ENCODE measurements around the gene CST3. TPM values are rescaled to one million over a fixed set of nuclear protein-coding genes. Genes with fewer than 3 reads are reported as not detected.

Gene CST3
- total and polyA plus RNA-seq, 5 donors from 2014 or later, result 0.73 to 2.7 (median 1.6) TPM

GRCh38 chr20:23647346-23647745 is 9.6 kb upstream of the CST3 start:
- Mint-ChIP-seq H3K27ac (no peak overlapping the region), H3K27me3 (peaks cover 4% of the 10 kb centered on the region), H3K4me1 (no peaks in the 10 kb centered on the region), H3K4me3 (no peak overlapping the region), H3K9me3 (no peaks in the 10 kb centered on the region), H3K36me3 (no peaks in the 10 kb centered on the region)
- DNase-seq, result no peak
- Histone ChIP-seq H3K27me3 (ENCODE audit: control insufficient read depth, insufficient read depth, low read length) (no peaks in the 10 kb centered on the region), H3K4me1 (ENCODE audit: control insufficient read depth, insufficient read depth, low read length, poor library complexity, severe bottlenecking) (no peaks in the 10 kb centered on the region), H3K9me3 (ENCODE audit: control insufficient read depth in 2 of 2, low read length in 2 of 2) (no peaks in the 10 kb centered on the region), H3K4me3 (ENCODE audit: low read depth, low read length) (no peak overlapping the region), H3K27ac (ENCODE audit: insufficient read depth, low read length, poor library complexity, severe bottlenecking) (no peak overlapping the region), H3K36me3 (ENCODE audit: control insufficient read depth, insufficient read depth, low read length) (no peaks in the 10 kb centered on the region)
- no peak for ATAC-seq (ENCODE audit: low read depth in 2 of 2)

DNA sequence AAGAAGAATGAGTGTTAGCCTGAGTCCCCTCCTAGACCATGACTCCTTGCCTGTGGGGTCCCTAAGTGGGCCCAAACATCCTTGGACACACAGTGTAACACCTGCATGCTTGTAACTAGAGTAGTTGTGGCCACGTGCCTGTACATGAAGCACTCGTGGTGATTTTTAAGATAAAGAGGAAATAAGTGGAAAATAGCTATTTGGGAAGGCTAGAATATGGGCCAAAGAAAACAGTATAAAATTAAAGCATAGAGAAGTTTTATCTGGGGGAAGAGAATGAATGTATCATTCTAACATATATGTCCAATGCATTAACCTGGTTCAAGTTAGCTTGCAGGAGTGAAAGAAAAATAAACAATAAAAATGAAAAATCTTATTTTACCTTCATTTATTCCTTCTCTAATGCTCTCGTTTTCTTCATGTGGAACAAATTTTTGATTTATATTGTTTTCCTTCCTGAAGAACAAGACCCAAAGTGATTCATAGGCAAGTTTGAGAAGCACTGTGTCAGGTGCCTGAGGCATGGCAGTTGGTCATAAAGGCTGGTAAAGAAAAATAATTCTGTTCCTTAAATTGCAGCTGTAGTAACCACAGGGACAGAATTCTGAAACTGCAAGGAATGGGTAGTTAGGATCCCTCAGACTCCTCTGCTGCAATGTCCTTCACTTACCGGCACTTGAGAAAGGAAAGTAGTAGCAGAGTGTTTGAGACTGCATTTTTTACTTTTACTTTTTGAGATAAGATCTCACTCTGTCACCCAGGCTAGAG is 8.5 kb upstream of the CST3 start:
- ATAC-seq (ENCODE audit: low read depth in 2 of 2) (no peak), DNase-seq (no peak)
- Mint-ChIP-seq H3K4me3 (no peak overlapping the region), H3K9me3 (no peaks in the 10 kb centered on the region), H3K36me3 (no peaks in the 10 kb centered on the region), H3K27me3 (peaks cover 4% of the 10 kb centered on the region), H3K4me1 (no peaks in the 10 kb centered on the region), H3K27ac (no peak overlapping the region)
- no peaks in the 10 kb centered on the region for H3K27me3 ChIP-seq (ENCODE audit: control insufficient read depth, insufficient read depth, low read length)
- H3K4me3 ChIP-seq (ENCODE audit: low read depth, low read length), result no peak overlapping the region
- no peaks in the 10 kb centered on the region for H3K36me3 ChIP-seq (ENCODE audit: control insufficient read depth, insufficient read depth, low read length)
- H3K4me1 ChIP-seq (ENCODE audit: control insufficient read depth, insufficient read depth, low read length, poor library complexity, severe bottlenecking), result no peaks in the 10 kb centered on the region
- no peak overlapping the region for H3K27ac ChIP-seq (ENCODE audit: insufficient read depth, low read length, poor library complexity, severe bottlenecking)
- no peaks in the 10 kb centered on the region for H3K9me3 ChIP-seq (ENCODE audit: control insufficient read depth in 2 of 2, low read length in 2 of 2)

GRCh38 chr20:23645575-23645974 is 7.8 kb upstream of the CST3 start:
- Histone ChIP-seq H3K27ac (ENCODE audit: insufficient read depth, low read length, poor library complexity, severe bottlenecking) (no peak overlapping the region), H3K9me3 (ENCODE audit: control insufficient read depth in 2 of 2, low read length in 2 of 2) (no peaks in the 10 kb centered on the region), H3K27me3 (ENCODE audit: control insufficient read depth, insufficient read depth, low read length) (no peaks in the 10 kb centered on the region), H3K4me1 (ENCODE audit: control insufficient read depth, insufficient read depth, low read length, poor library complexity, severe bottlenecking) (no peaks in the 10 kb centered on the region), H3K4me3 (ENCODE audit: low read depth, low read length) (no peak overlapping the region), H3K36me3 (ENCODE audit: control insufficient read depth, insufficient read depth, low read length) (no peaks in the 10 kb centered on the region)
- no peaks in the 10 kb centered on the region for H3K9me3 Mint-ChIP-seq
- DNase-seq (no peak), ATAC-seq (ENCODE audit: low read depth in 2 of 2) (no peak)
- no peak overlapping the region for H3K27ac Mint-ChIP-seq
- no peak overlapping the region for H3K4me3 Mint-ChIP-seq
- no peaks in the 10 kb centered on the region for H3K36me3 Mint-ChIP-seq
- H3K27me3 Mint-ChIP-seq, result peaks cover 4% of the 10 kb centered on the region
- no peaks in the 10 kb centered on the region for H3K4me1 Mint-ChIP-seq

GRCh38 chr20:23644164-23644563 is 6.4 kb upstream of the CST3 start:
- Histone ChIP-seq H3K4me3 (ENCODE audit: low read depth, low read length) (no peak overlapping the region), H3K4me1 (ENCODE audit: control insufficient read depth, insufficient read depth, low read length, poor library complexity, severe bottlenecking) (no peaks in the 10 kb centered on the region), H3K36me3 (ENCODE audit: control insufficient read depth, insufficient read depth, low read length) (no peaks in the 10 kb centered on the region), H3K9me3 (ENCODE audit: control insufficient read depth in 2 of 2, low read length in 2 of 2) (no peaks in the 10 kb centered on the region), H3K27me3 (ENCODE audit: control insufficient read depth, insufficient read depth, low read length) (no peaks in the 10 kb centered on the region), H3K27ac (ENCODE audit: insufficient read depth, low read length, poor library complexity, severe bottlenecking) (no peak overlapping the region)
- Mint-ChIP-seq H3K27me3 (peaks cover 4% of the 10 kb centered on the region), H3K36me3 (no peaks in the 10 kb centered on the region), H3K9me3 (no peaks in the 10 kb centered on the region), H3K4me1 (no peaks in the 10 kb centered on the region), H3K4me3 (no peak overlapping the region), H3K27ac (no peak overlapping the region)
- ATAC-seq (ENCODE audit: low read depth in 2 of 2) (no peak), DNase-seq (no peak)

DNA sequence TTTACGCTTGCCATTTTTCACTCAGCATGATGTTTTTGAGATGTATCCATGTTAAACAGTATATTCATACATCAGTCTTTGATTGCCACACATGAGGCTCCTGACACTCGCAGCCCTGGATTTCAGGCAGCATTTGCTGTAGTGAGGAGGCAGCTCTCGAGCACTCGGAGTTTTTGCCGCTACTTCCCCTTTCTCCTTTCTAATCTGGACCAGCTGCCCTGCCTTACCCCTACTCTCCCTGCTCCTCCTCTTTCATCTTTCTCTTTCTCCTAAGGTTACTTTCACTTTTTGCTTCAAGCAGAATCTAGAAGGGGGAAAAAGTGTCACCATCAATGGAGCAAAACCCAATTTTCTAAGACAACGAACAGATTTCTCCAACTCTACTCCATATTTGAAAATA is 5.9 kb upstream of the CST3 start:
- Mint-ChIP-seq H3K36me3 (no peaks in the 10 kb centered on the region), H3K27ac (peak overlapping the region in 2 of 3 donors; percentile 20 to 40), H3K4me1 (no peaks in the 10 kb centered on the region), H3K4me3 (no peak overlapping the region), H3K27me3 (peaks cover 4% of the 10 kb centered on the region), H3K9me3 (no peaks in the 10 kb centered on the region)
- Histone ChIP-seq H3K36me3 (ENCODE audit: control insufficient read depth, insufficient read depth, low read length) (no peaks in the 10 kb centered on the region), H3K4me3 (ENCODE audit: low read depth, low read length) (no peak overlapping the region), H3K4me1 (ENCODE audit: control insufficient read depth, insufficient read depth, low read length, poor library complexity, severe bottlenecking) (no peaks in the 10 kb centered on the region), H3K27me3 (ENCODE audit: control insufficient read depth, insufficient read depth, low read length) (no peaks in the 10 kb centered on the region), H3K9me3 (ENCODE audit: control insufficient read depth in 2 of 2, low read length in 2 of 2) (no peaks in the 10 kb centered on the region), H3K27ac (ENCODE audit: insufficient read depth, low read length, poor library complexity, severe bottlenecking) (no peak overlapping the region)
- ATAC-seq (ENCODE audit: low read depth in 2 of 2) (no peak), DNase-seq (no peak)

DNA sequence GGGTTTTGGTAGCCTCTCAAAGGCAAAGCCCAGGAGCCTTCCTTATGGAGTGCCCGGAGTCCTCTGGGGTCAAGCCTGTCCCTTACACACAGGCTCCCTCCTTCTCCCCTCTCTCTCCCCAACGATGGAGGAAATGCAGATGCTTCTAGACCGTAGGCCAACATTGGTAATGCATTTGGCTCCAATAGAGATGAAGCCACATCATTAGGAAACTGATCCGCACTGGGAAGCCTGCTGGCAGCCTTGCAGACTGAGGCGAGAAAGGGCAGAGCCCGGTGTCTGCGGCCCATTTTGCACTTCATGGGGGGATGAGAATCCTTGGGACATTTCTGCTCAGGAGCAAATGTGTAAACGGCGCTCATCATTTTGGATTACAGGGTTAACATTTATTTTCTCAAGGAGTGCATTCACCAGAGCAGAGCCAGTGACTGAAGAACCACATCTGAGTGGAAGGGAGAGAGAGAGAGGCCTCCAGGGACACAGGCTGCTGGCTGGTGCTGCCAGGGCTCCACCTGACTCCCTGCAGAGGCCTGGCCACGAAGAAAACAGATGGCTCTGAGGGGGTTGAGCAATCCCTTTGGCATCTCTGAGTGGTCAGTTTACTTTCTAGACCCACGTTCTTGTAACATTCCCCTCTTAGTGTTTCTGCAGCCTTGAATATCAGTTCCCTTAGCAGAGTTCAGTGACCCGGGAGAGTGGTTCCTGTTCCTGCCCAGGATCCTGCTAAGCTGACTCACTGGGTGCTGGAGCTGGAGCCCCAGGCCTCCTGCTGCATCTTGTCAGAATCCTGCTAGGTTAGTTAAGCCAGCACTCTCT is 4.4 kb upstream of the CST3 start:
- ATAC-seq (ENCODE audit: low read depth in 2 of 2), result no peak
- Histone ChIP-seq H3K4me1 (ENCODE audit: control insufficient read depth, insufficient read depth, low read length, poor library complexity, severe bottlenecking) (no peaks in the 10 kb centered on the region), H3K27ac (ENCODE audit: insufficient read depth, low read length, poor library complexity, severe bottlenecking) (no peak overlapping the region), H3K4me3 (ENCODE audit: low read depth, low read length) (no peak overlapping the region), H3K36me3 (ENCODE audit: control insufficient read depth, insufficient read depth, low read length) (no peaks in the 10 kb centered on the region), H3K27me3 (ENCODE audit: control insufficient read depth, insufficient read depth, low read length) (no peaks in the 10 kb centered on the region), H3K9me3 (ENCODE audit: control insufficient read depth in 2 of 2, low read length in 2 of 2) (no peaks in the 10 kb centered on the region)
- no peak for DNase-seq
- H3K36me3 Mint-ChIP-seq, result no peaks in the 10 kb centered on the region
- H3K4me3 Mint-ChIP-seq, result no peak overlapping the region
- H3K9me3 Mint-ChIP-seq, result no peaks in the 10 kb centered on the region
- H3K27ac Mint-ChIP-seq, result no peak overlapping the region
- H3K27me3 Mint-ChIP-seq, result peaks cover 4% of the 10 kb centered on the region
- peaks cover 0 to under 1% (median 0%) of the 10 kb centered on the region in 4 donors for H3K4me1 Mint-ChIP-seq

- no peak overlapping the region for H3K4me3 Mint-ChIP-seq
- H3K27ac Mint-ChIP-seq, result no peak overlapping the region
- H3K27ac ChIP-seq (ENCODE audit: insufficient read depth, low read length, poor library complexity, severe bottlenecking), result no peak overlapping the region
- H3K36me3 ChIP-seq (ENCODE audit: control insufficient read depth, insufficient read depth, low read length), result no peaks in the 10 kb centered on the region
- DNase-seq, result no peak
- no peaks in the 10 kb centered on the region for H3K9me3 ChIP-seq (ENCODE audit: control insufficient read depth in 2 of 2, low read length in 2 of 2)
- H3K27me3 Mint-ChIP-seq, result peaks cover 16% of the 10 kb centered on the region
- no peaks in the 10 kb centered on the region for H3K36me3 Mint-ChIP-seq
- no peaks in the 10 kb centered on the region for H3K27me3 ChIP-seq (ENCODE audit: control insufficient read depth, insufficient read depth, low read length)
- H3K4me3 ChIP-seq (ENCODE audit: low read depth, low read length), result no peak overlapping the region
- ATAC-seq (ENCODE audit: low read depth in 2 of 2), result no peak
- H3K4me1 Mint-ChIP-seq, result peaks cover 0 to 5% (median 2%) of the 10 kb centered on the region in 4 donors
- no peaks in the 10 kb centered on the region for H3K9me3 Mint-ChIP-seq
- H3K4me1 ChIP-seq (ENCODE audit: control insufficient read depth, insufficient read depth, low read length, poor library complexity, severe bottlenecking), result no peaks in the 10 kb centered on the region
Measured at GRCh38 chr20:23640671-23641667, 3.2 kb upstream of the CST3 start.
